ENCODE results near the gene CDHR1.
"Not testable (repeated sequence)": the region's sequence is repeated elsewhere in the genome, so short reads cannot be mapped to it uniquely, and the experiment has no call there.

Gene CDHR1

DNA sequence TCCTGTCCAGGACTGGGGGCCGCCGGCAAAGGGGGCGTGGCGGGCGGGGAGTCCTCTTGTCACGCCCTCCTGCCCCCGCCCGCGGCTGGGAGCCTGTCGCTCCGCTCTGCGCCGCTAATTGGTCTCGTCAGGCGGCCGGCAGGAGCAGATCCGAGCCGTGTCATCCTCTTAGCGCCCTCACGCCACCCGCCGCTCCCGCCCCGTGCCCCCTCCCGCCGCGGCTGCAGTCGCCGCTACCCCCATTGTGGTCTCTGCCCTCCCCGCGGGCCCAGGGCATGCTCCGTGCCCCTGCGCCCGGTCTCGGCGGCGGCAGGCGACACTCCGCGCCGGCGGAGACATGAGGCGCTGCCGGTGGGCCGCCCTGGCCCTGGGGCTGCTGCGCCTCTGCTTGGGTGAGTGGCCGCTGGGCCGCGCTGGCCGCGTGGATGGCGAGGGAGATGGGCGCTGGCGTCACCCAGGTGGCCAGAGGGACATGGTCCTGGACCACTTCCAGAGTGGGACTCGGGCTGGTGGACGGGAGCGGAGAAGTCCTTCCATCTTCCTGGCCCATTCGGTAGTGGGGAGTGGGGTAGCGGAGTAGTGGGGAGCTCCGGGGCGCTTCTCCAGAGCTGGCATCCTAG, at the start of gene CDHR1:
Gene CDHR1 (plus strand): TSS at position 114 of the 620 bp plus-strand sequence. CDS start 224 bp downstream, at position 338.
- no peak for DNase-seq (ENCODE audit: low read depth)

DNA sequence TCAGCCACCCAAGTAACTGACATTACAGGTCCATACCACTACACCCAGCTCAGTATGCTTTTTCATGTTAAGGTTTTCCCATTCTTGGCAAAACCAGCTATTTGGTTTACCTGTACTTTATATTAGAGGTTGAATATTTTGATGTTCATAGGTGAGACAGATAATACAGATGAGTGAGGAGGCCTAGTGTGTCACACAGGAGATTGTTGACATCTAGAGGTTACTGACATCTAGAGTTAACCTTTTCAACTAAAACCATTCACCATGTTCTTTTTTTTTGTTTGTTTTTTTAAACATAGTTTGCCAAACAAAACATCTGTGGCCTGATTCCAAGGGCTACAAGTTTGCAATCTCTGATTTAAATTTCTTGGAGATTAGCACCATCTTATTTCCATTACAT, 47.0 kb upstream of the CDHR1 start:
- no peak for DNase-seq (ENCODE audit: low read depth)

DNA sequence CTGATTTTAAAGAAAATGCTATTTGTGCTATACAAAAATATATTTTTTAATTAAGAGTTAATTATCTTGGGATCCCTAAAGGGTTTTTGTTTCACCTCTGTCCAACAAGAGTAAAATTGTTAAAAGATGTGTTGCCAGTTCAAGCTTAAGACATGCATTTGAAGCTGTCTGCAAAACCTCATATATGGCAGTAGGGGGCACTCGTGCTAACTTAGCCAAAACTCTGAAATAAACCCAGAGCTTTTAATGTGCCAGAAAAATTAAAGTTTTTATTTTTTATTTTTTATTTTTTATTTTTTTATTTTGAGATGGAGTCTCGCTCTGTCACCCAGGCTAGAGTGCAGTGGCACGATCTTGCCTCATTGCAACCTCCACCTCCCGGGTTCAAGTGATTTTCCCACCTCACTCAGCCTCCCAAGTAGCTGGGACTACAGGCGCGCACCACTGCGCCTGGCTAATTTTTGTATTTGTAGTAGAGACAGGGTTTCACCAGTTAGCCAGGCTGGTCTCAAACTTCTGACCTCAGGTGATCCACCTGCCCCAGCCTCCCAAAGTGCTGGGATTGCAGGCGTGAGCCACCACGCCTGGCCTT, 46.2 kb upstream of the CDHR1 start:
- DNase-seq (ENCODE audit: low read depth) = not testable (repeated sequence)

DNA sequence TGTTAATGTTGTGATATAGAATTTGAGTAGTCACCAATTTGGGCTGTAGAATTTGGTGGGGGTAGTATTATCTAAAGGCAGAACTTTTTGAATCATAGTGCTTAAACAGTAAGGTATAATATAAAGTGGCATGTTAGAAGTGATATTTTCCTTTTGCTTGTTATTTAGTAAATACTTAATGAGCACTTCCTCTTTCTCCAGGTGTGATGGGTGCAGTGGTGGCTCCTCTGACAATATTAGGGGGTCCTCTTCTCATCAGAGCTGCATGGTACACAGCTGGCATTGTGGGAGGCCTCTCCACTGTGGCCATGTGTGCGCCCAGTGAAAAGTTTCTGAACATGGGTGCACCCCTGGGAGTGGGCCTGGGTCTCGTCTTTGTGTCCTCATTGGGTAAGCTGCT, 44.5 kb upstream of the CDHR1 start:
- no peak for DNase-seq (ENCODE audit: low read depth)

DNA sequence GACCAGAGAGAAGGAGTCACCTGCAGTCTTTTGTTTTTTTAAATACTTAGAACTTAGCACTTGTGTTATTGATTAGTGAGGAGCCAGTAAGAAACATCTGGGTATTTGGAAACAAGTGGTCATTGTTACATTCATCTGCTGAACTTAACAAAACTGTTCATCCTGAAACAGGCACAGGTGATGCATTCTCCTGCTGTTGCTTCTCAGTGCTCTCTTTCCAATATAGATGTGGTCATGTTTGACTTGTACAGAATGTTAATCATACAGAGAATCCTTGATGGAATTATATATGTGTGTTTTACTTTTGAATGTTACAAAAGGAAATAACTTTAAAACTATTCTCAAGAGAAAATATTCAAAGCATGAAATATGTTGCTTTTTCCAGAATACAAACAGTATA, 41.6 kb upstream of the CDHR1 start:
- no peak for DNase-seq (ENCODE audit: low read depth)

DNA sequence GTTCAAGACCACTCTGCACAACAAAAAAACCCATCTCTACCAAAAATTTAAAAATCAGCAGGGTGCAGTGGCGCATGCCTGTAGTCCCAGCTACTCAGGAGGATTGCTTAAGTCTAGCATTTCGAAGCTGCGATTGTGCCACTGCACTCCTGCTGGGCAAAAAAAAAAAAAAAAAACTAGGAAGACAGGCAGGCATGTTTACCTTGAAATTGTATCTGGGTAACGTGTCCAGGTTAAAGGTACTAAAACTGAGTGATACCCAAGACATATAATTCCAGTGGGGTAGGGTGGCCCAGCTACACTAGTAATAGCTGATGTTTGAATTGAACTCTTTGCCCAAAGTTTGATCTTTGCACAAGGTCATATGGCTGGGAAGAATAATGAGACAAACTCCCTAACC, 38.8 kb upstream of the CDHR1 start:
- no peak for DNase-seq (ENCODE audit: low read depth)

DNA sequence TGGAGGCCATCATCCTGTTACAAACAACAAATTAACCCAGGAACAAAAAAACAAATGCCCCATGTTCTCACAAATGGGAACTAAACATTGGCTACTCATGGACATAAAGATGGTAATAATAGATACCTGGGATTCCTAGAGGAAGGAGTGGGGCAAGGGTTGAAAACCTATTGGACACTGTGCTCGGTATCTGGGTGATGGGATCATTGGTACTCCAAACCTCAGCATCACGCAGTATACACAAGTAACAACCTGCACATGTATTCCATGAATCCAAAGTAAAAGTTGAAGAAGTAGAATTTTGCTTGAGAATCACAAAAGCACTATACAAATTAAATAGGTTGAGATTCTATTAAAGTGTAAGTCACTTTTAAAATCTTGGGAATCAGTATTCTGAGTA, 38.3 kb upstream of the CDHR1 start:
- DNase-seq (ENCODE audit: low read depth) = no peak

DNA sequence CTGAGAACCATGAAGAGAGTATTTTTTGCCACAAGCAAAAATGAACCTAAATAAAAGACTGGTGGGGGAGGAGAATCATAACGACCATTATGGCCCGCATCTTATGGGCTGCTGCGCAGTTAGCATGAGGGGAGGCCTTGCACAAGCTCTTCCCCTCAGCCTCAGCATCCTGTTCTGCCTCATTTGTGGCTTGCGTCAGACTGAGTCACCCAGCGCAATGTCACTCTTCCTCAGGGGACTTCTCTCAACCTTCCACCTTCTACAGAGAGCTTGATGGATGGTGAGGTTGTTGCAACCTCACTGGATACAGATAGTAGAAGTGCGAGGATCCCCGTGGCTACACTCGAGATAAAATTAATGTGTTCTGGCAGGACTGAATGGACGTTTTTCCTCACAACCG, 37.6 kb upstream of the CDHR1 start:
- DNase-seq (ENCODE audit: low read depth) = no peak

DNA sequence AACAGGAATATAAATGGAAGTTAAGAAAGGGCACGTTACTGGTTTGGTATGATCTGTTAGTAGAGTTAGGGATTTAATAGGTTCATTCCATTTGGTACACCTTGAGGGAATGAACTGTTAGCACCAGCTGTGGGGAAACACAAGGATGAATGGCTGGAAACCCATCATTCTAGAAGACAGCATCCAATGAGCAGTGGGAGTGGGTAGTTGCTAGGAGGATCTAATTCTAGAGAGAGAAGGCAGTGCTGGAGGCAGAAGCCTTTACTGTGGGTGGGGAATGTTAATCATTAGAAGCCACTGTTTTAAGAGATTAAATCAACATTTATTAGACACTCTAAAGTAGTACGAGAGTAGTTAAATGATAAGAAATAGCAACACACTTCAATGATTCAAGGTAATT, 36.3 kb upstream of the CDHR1 start:
- no peak for DNase-seq (ENCODE audit: low read depth)

DNA sequence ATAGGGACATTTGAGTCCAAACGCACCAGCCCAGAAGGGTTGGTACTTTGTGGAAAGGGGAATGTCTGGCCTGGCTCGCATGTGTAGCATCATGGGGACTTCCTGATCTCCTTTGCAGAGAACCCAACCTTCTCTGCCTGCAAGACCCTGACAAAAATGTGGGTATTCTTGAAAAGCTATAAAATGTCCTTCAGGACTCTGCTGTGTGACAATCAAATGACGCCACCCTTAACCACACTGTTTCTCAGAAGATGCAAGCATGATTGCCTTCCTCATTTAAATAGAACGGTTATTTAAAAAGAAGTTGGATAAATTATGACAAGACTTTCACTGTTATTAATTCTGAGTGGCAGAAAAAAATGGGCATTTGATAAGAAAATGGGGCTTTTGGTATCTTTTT, 35.8 kb upstream of the CDHR1 start:
- no peak for DNase-seq (ENCODE audit: low read depth)

DNA sequence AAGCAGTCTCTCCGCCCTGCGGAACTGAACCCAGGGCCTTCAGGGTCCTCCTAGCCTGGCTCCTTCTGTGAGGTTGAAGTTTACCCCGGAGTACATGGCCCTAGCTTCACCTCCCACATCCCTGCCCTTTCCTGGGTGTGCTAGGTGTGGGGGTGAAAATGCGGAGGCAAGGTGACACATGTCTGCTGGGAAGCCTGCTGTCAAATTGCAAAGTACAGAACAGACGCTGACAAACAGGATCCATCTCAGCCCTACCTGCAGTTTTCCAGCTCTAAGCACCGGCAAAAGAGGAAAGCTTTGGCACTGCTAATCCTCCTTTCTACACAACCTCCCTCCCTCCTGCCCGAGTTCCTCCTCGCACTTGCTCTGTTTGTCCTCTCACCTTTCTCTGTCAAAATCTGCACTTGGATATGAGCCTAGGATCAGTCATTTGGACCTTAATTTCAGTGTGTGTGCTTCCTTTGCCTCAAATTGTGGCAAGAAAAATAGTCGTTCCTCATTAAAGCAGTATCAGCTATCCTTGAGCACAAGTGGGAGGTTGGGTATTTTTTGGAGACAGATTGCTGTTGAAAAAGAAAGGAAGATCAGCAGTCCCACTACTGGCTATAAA, 35.2 kb upstream of the CDHR1 start:
- DNase-seq (ENCODE audit: low read depth) = no peak

DNA sequence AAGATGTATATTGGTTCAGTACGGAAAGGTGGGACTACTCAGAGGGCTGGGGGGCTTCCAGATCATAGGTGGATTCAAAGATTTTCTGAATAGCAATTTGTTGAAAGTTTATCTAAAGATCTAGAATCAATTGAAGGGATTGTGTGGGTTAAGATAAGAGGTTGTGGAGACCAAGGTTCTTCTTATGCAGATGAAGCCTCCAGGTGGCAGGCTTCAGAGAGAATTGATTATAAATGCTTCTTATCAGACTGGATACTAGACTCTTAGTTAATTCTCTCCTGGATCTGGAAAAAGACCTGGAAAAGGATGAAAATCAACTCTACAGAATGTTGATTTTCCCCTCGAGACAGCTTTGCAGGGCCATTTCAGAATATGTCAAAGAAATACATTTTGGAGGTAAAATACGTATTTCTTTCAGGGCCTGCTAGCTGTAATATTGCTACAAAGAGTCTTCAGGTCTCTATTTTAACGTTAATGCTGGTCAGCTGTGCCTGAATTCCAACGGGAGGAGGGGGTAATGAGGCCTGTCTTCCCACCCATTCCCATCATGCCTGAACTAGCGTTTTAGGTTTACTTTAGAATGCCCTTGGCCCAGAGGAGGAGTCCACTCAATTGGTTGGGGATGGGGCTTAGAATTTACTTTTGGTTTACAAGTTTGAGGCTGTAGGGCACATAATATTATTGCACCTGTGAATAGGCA, 33.5 kb upstream of the CDHR1 start:
- no peak for DNase-seq (ENCODE audit: low read depth)

DNA sequence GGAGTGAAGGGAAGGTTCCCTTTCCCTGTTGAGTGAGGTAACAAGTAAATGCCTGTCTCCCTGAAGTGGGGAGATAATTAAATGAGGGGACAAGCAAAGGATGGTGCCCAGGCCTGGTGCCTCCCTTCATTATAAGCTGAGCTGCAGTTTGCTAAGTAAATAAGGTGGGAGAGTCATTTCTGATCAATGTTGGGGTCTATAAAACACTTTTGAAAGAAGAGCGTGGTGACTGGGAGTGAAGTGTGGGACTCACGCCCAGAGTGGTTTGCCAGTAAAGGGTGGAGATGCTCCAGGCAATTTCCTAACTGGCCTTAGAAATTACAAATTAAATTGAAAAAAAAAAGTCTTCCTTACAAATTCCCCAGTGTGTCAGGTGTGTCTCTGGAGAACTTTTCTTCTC, 30.3 kb upstream of the CDHR1 start:
- no peak for DNase-seq (ENCODE audit: low read depth)

DNA sequence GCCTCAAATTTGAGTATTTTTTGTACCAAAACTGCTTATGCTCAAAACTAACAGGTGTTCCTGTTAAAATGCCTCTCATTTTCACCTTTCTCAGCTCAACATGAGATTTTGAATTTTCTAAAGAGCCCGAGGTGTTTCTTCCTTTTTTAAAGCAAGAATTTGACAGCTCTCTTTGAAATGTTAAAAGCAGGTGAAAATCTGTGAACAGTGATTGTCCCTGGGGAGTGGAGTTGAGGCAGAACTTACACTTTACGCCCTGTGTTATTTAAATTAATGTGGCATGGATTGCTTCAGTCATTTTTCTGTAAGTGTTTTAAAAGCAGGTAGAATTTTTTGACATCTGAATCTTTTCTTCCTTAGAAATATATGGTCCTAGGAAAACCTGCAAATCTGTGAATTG, 29.9 kb upstream of the CDHR1 start:
- no peak for DNase-seq (ENCODE audit: low read depth)

DNA sequence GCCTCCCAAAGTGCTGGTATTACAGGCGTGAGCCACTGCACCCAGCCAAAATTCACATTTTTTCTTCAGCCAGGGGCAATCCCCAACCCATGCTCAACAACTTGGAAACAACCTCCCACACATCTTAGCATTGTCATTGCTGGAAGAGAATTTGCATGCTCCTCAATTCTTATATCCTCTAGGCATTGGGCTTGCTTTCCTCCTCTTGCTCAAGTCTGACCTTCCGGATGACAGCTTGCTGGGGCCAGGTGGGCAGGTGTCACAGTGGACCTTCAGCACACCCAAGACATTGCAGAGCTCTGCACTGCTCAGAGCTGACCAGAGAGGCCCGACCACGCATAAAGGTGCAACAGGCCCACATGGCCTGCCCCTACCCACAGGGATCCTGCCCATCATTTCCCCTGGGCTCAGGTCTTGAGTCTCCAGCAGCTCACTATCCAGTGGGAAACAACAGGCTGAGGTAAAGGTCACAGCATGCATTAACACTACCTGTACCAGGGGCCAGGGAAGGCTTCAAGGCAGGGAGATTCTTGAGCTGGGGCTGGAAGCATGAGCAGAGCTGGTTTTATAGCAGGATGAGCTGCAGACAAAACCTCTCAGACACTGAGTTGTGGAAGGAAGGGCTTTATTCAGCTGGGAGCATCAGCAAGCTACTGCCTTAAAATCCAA, 27.6 kb upstream of the CDHR1 start:
- no peak for DNase-seq (ENCODE audit: low read depth)

DNA sequence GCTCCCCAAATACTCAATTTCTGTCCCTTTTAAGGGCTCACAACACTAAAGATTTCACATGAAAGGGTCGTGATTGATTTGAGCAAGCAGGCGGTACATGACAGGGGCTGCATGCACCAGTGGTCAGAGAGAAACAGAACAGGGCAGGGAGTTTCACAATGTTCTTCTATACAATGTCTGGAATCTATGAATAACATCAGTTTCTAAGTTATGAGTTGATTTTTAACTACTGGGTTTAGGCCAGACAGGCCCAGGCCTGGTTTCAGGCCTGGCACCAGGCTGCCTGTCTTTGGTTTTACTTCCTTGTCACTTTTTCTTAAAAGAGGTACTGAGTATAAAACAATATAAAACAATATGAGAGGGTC, 27.1 kb upstream of the CDHR1 start:
- DNase-seq (ENCODE audit: low read depth) = not testable (repeated sequence)

DNA sequence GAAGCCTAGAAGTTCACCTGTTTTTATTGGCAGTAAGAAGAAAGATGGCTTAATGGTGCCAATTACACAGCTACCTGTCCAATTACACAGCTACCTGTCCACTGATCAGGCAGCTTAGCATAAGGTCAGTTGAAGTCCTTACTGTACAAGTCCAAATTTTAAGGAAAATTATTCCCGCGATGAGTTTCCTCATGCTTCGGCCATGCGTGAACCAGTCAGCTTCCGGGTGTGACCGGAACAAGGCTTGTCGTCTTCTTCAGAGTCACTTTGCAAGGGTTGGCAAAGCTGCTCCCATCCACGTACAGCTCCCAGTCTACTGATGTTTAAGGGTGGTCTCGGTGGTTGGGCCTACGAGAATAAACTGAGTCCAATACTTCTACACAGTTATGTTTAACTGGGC, 26.0 kb upstream of the CDHR1 start:
- DNase-seq (ENCODE audit: low read depth) = not testable (repeated sequence)

DNA sequence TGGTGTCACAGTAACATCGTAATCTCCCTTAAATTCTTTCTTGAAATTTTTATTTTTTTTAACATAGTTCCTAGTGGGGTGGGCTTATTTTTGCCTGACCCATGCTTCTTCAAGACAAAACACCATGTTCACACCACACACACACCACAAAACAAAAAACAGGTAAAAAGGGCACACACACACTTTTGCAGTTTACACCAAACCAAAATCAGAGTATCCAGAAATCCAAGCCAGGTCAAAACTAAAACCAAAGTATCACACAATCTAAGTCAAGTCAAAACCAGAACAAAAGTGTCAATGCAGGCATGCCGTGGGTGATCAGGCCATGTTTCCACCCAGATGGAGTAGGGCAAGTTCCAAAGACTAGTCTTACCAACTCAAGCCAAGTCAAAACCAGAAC, 23.1 kb upstream of the CDHR1 start:
- DNase-seq (ENCODE audit: low read depth) = not testable (repeated sequence)

DNA sequence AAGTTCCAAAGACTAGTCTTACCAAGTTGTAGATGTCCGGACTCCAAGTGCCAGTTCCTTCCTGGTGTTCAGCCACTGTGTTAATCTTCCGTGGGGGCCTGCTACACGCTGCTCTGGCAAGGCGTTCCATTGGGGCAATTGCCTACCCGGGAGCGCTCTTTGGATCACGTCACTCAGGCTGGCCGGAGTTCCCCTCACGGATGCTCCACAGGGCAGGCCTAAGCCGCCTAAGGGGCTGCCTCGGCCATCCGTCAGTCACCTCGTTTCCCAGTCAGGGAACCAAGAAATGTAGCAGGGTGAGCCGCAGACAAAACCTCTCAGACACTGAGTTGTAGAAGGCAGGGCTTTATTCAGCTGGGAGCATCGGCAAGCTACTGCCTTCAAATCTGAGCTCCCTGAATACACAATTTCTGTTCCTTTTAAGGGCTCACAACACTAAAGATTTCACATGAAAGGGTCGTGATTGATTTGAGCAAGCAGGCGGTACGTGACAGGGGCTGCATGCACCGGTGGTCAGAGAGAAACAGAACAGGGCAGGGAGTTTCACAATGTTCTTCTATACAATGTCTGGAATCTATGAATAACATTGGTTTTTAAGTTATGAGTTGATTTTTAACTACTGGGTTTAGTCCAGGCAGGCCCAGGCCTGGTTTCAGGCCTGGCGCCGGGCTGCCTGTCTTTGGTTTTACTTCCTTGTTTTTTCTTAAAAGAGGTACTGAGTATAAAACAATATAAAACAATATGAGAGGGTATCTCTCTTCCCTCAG, 22.5 kb upstream of the CDHR1 start:
- DNase-seq (ENCODE audit: low read depth) = not testable (repeated sequence)

DNA sequence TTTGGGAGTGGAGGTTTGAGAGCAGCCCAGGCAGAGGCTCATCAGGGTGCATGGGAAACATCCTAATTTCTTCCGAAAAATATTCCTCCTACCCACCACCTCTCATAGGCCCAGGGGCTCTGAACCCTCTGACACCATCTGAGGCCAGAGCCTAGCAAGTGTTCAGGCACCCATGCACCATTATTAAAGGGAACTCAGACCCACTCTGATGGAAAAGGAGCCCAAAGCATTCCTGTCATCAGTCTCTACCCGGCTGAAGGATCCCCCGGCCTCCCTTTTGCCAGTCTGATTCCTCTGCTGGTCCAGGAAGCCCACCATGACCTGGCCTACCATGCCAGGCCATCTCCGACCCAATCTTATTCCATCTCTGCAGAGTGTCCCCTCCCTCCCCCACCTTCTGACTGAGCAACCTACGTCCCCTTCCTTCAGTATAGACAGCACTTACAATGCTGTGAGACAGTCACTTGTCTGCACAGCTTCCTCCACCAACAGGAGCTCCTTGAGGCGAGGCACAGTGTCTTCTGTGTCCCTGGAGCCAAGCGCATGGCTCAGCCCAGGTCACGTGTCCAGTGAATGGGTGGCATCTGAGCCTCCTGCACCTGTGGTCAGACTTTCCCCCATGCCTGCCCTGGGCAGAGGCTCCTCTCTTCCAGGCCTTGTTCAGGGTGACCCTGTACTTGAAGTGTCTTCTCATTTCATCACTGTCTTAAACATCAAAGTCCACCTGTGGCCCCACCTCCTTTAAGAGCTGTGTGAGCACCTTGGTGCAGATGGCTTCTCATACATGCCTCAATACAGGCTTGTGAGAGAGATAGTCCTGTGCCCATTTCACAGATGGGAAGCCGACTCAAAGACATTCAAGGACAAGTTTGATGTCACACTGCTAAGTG, 21.6 kb upstream of the CDHR1 start:
- no peak for DNase-seq (ENCODE audit: low read depth)

DNA sequence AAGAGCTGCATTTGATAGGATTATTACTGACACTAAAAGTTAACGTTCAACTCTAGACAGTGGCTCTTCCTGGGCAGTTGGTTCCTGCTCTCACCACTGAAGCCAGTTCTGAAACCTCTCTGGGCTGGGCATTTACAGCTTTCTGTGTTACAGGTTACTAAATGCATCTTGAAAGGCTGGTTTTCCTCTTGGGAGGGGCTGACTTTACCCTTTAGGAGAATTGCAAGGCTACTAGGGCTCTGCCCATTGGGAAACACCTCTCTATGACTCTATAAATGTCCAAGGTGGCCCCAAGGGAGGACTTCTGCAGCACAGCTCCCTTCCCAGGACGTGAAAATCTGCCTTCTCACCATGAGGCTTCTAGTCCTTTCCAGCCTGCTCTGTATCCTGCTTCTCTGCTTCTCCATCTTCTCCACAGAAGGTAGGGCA, 20.8 kb upstream of the CDHR1 start, which contains the start of gene GPR15LG:
Gene GPR15LG (plus strand): TSS at position 301 of the 429 bp plus-strand sequence. CDS start 51 bp downstream, at position 352.
- no peak for DNase-seq (ENCODE audit: low read depth)

Measured in non-pigmented ciliary epithelial cell (primary cell).